ENCODE data around the gene VMP1. TPM values are rescaled to one million over a fixed set of nuclear protein-coding genes. Genes with fewer than 3 reads are reported as not detected.
"Not testable (repeated sequence)": the region's sequence is repeated elsewhere in the genome, so short reads cannot be mapped to it uniquely, and the experiment has no call there.

Gene VMP1
- total RNA-seq, 1 donor from 2014 or later: 176 TPM

GRCh38 chr17:59848385-59848668, 140.9 kb downstream of the VMP1 start:
- Mint-ChIP-seq H3K4me1 (peaks cover 64% of the 10 kb centered on the region), H3K9me3 (no peaks in the 10 kb centered on the region), H3K27me3 (no peaks in the 10 kb centered on the region), H3K27ac (peak overlapping the region; percentile 92), H3K36me3 (ENCODE audit: low read depth) (no peaks in the 10 kb centered on the region), H3K4me3 (no peak overlapping the region)
- ChIA-PET POLR2A (interaction anchor here (0.6 to 6.2 kb wide), 7 partner anchors 62 to 1515 kb away, joined by 3 to 106 read pairs (median 4); partner anchors contain the start of genes PTRH2 and VMP1), CTCF (interaction anchor here (1.2 to 7.3 kb wide), 6 partner anchors 10 to 103 kb away, joined by 3 to 53 read pairs (median 8); no protein-coding TSS in a partner anchor)
- ATAC-seq (ENCODE audit: low read depth) (no peak), DNase-seq (no peak)
- TF ChIP-seq CTCF (IDR thresholded peaks at IDR 0.05): no peak
- intact Hi-C loops (cut with micrococcal nuclease): no loop called here

- Mint-ChIP-seq H3K27me3 (no peaks in the 10 kb centered on the region), H3K4me1 (peaks cover 63% of the 10 kb centered on the region), H3K27ac (peak overlapping the region; percentile 92), H3K4me3 (peak overlapping the region; percentile 73), H3K36me3 (ENCODE audit: low read depth) (no peaks in the 10 kb centered on the region), H3K9me3 (no peaks in the 10 kb centered on the region)
- peak; percentile 40 for DNase-seq
- peak; percentile 57 for ATAC-seq (ENCODE audit: low read depth)
- ChIA-PET CTCF (interaction anchor here (0.8 to 7.3 kb wide), 6 partner anchors 9 to 104 kb away, joined by 3 to 53 read pairs (median 8); no protein-coding TSS in a partner anchor), POLR2A (interaction anchor here (0.5 to 6.2 kb wide), 7 partner anchors 62 to 191 kb away, joined by 3 to 106 read pairs (median 5); partner anchors contain the start of genes PTRH2 and VMP1)
- intact Hi-C loops (cut with micrococcal nuclease): no loop called here
- TF ChIP-seq CTCF (IDR thresholded peaks at IDR 0.05): no peak
Measured at GRCh38 chr17:59848778-59849177, 141.3 kb downstream of the VMP1 start.

GRCh38 chr17:59850311-59850710, 142.9 kb downstream of the VMP1 start:
- H3K4me3 Mint-ChIP-seq; H3K27ac Mint-ChIP-seq; ATAC-seq (ENCODE audit: low read depth); H3K36me3 Mint-ChIP-seq (ENCODE audit: low read depth); H3K27me3 Mint-ChIP-seq; DNase-seq; H3K9me3 Mint-ChIP-seq; intact Hi-C loops (cut with micrococcal nuclease): not testable (repeated sequence)
- H3K4me1 Mint-ChIP-seq: peaks cover 50% of the 10 kb centered on the region
- CTCF ChIA-PET: interaction anchor here (1.1 to 7.3 kb wide), 4 partner anchors 9 to 97 kb away, joined by 3 to 53 read pairs (median 10); no protein-coding TSS in a partner anchor
- POLR2A ChIA-PET: interaction anchor here (0.6 to 6.2 kb wide), 5 partner anchors 64 to 663 kb away, joined by 3 to 106 read pairs (median 3); no protein-coding TSS in a partner anchor

- ChIA-PET POLR2A (interaction anchor here (0.6 to 1.7 kb wide), 4 partner anchors 65 to 499 kb away, joined by 3 to 21 read pairs (median 4); no protein-coding TSS in a partner anchor), CTCF (interaction anchor here (1.6 to 7.3 kb wide), 3 partner anchors 8 to 98 kb away, joined by 8 to 53 read pairs (median 8); no protein-coding TSS in a partner anchor)
- Mint-ChIP-seq H3K36me3 (ENCODE audit: low read depth) (no peaks in the 10 kb centered on the region), H3K9me3 (no peaks in the 10 kb centered on the region), H3K27ac (peak overlapping the region; percentile 50), H3K4me3 (no peak overlapping the region), H3K27me3 (no peaks in the 10 kb centered on the region), H3K4me1 (peaks cover 39% of the 10 kb centered on the region)
- TF ChIP-seq CTCF (IDR thresholded peaks at IDR 0.05): no peak
- intact Hi-C loops (cut with micrococcal nuclease): loop anchor here (2.0 kb wide), 1 partner anchor 13 kb away; no protein-coding TSS in a partner anchor
- no peak for DNase-seq
- ATAC-seq (ENCODE audit: low read depth): no peak
Measured at GRCh38 chr17:59851439-59852375, 144.3 kb downstream of the VMP1 start.

- intact Hi-C loops (cut with micrococcal nuclease): loop anchor here (1.0 to 2.0 kb wide), 2 partner anchors 14 to 67 kb away; no protein-coding TSS in a partner anchor
- not testable (repeated sequence) for H3K4me3 Mint-ChIP-seq; H3K27me3 Mint-ChIP-seq; H3K36me3 Mint-ChIP-seq (ENCODE audit: low read depth); ATAC-seq (ENCODE audit: low read depth); H3K9me3 Mint-ChIP-seq; DNase-seq
- ChIA-PET CTCF (interaction anchor here (1.0 to 2.0 kb wide), 6 partner anchors 14 to 90 kb away, joined by 3 to 16 read pairs (median 4); no protein-coding TSS in a partner anchor), POLR2A (interaction anchor here (0.8 to 1.8 kb wide), 5 partner anchors 63 to 105 kb away, joined by 3 to 21 read pairs (median 5); no protein-coding TSS in a partner anchor)
- Mint-ChIP-seq H3K27ac (peak overlapping the region; percentile 78), H3K4me1 (peaks cover 29% of the 10 kb centered on the region)
Measured at GRCh38 chr17:59852847-59853167, 145.4 kb downstream of the VMP1 start.
